Erythroblast (primary cell): Measurements from ENCODE around the gene TENM4.

Experiments
- DNase-seq, 2 experiments: peaks; one replicate each; lab custom pipeline; 2025; lab: John Stamatoyannopoulos, UW
- GATA1 ChIP-seq: IDR thresholded peaks from 2 replicates; pipeline ENCODE4 v1.6.1; 2011; ENCODE audit warnings: low read depth, mild to moderate bottlenecking, control low read depth, low read length, moderate library complexity
- POLR2A ChIP-seq: IDR thresholded peaks from 2 replicates; pipeline ENCODE4 v1.6.1; 2011; ENCODE audit warnings: mild to moderate bottlenecking, low read length

Gene TENM4

GRCh38 chr11:79156031-79156430, 284.8 kb downstream of the TENM4 start:
- TF ChIP-seq POLR2A (no peak), GATA1 (no peak)
- DNase-seq = no peak

GRCh38 chr11:79155237-79155636, 285.6 kb downstream of the TENM4 start:
- no peak for DNase-seq
- TF ChIP-seq GATA1 (no peak), POLR2A (no peak)

- no peak for DNase-seq
- TF ChIP-seq POLR2A (no peak), GATA1 (no peak)
These were observed 288.3 kb downstream of the TENM4 start for GRCh38 chr11:79152511-79152910.

- no peak for DNase-seq
- no peak for TF ChIP-seq GATA1
- no peak for TF ChIP-seq POLR2A
These were observed 289.4 kb downstream of the TENM4 start for GRCh38 chr11:79151396-79151795.

GRCh38 chr11:79150966-79151365, 289.9 kb downstream of the TENM4 start:
- TF ChIP-seq POLR2A (no peak), GATA1 (no peak)
- DNase-seq = no peak

GRCh38 chr11:79150320-79150719, 290.5 kb downstream of the TENM4 start:
- TF ChIP-seq POLR2A = no peak
- no peak for TF ChIP-seq GATA1
- DNase-seq = no peak

- TF ChIP-seq GATA1 (no peak), POLR2A (no peak)
- DNase-seq = no peak
These were observed 293.1 kb downstream of the TENM4 start for GRCh38 chr11:79147731-79148130.

GRCh38 chr11:79147011-79147410, 293.8 kb downstream of the TENM4 start:
- TF ChIP-seq POLR2A (no peak), GATA1 (no peak)
- no peak for DNase-seq

- peak; percentile 2 to 5 for DNase-seq
- TF ChIP-seq POLR2A = no peak
- TF ChIP-seq GATA1 = no peak
These were observed 300.9 kb downstream of the TENM4 start for GRCh38 chr11:79139900-79140299.

GRCh38 chr11:79129702-79130101, 311.1 kb downstream of the TENM4 start:
- TF ChIP-seq GATA1 (no peak), POLR2A (no peak)
- DNase-seq = no peak

- no peak for DNase-seq
- TF ChIP-seq POLR2A (no peak), GATA1 (no peak)
These were observed 312.5 kb downstream of the TENM4 start for GRCh38 chr11:79128291-79128690.

- TF ChIP-seq POLR2A (no peak), GATA1 (no peak)
- no peak for DNase-seq
These were observed 318.1 kb downstream of the TENM4 start for GRCh38 chr11:79122759-79123158.

- DNase-seq = no peak
- TF ChIP-seq POLR2A (no peak), GATA1 (no peak)
These were observed 319.5 kb downstream of the TENM4 start for GRCh38 chr11:79121351-79121750.

GRCh38 chr11:79119491-79120284, 321.1 kb downstream of the TENM4 start:
- DNase-seq = no peak
- TF ChIP-seq GATA1 (no peak), POLR2A (no peak)

GRCh38 chr11:79117488-79117887, 323.3 kb downstream of the TENM4 start:
- TF ChIP-seq POLR2A (no peak), GATA1 (no peak)
- DNase-seq = no peak

- TF ChIP-seq POLR2A = no peak
- no peak for TF ChIP-seq GATA1
- DNase-seq = no peak
These were observed 324.2 kb downstream of the TENM4 start for GRCh38 chr11:79116600-79116999.
